Measurements from ENCODE around the gene FGL2. TPM values are rescaled to one million over a fixed set of nuclear protein-coding genes. Genes with fewer than 3 reads are reported as not detected.

Gene FGL2
- total RNA-seq = 616 and 760 TPM in 2 replicates

GRCh38 chr7:77199013-77199966, at the start of gene FGL2:
Gene FGL2, minus strand, starts transcription at chr7:77199819. Its CDS starts 26 bp downstream, at chr7:77199793.

Other genes with a start within 250 kb of the FGL2 start
- gene SPDYE17, start 167.5 kb downstream of the FGL2 start, total RNA-seq = not detected in 2 replicates
- 0.26 and 0.56 TPM in 2 replicates for gene SPDYE18, start 137.3 kb downstream of the FGL2 start, total RNA-seq
- 1.6 and 2.8 TPM in 2 replicates for gene CCDC146, start 77.2 kb downstream of the FGL2 start, total RNA-seq
- 2.1 and 2.7 TPM in 2 replicates for gene GSAP, start 216.5 kb upstream of the FGL2 start, total RNA-seq